GM21717 (cell line): ENCODE data around the gene MRPL40.
A peak's percentile ranks its signal among the peaks of the same experiment; 100 is the strongest.
"Not testable (repeated sequence)": the region's sequence is repeated elsewhere in the genome, so short reads cannot be mapped to it uniquely, and the experiment has no call there.

Experiments
- ATAC-seq: cut with Tn5 transposase; IDR thresholded peaks from one replicate; pipeline ENCODE4 v1.9.1; 2021; ENCODE audit warnings: mild to moderate bottlenecking, moderate library complexity; ENCODE audit not compliant: unreplicated experiment

The MRPL40 gene

DNA sequence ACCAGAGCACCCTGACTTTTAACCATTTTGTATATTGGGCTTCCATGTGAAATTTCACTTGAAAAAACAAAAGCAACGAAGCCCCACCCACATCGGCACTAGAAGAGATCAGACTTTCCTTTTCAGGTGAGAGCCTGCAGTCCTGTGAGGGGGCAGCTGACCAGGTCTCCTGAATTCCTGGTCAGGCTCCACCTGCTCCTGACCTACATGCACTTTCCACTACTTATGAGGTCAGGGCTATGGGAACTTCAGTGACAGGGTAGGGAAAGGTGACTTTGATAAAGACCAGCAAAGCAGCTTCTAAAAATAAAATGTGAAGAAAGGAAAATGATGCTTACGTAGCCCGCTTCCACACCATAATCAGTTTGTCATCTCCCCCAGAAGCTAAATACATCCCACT is 25.5 kb upstream of the MRPL40 start:
- ATAC-seq: no peak

DNA sequence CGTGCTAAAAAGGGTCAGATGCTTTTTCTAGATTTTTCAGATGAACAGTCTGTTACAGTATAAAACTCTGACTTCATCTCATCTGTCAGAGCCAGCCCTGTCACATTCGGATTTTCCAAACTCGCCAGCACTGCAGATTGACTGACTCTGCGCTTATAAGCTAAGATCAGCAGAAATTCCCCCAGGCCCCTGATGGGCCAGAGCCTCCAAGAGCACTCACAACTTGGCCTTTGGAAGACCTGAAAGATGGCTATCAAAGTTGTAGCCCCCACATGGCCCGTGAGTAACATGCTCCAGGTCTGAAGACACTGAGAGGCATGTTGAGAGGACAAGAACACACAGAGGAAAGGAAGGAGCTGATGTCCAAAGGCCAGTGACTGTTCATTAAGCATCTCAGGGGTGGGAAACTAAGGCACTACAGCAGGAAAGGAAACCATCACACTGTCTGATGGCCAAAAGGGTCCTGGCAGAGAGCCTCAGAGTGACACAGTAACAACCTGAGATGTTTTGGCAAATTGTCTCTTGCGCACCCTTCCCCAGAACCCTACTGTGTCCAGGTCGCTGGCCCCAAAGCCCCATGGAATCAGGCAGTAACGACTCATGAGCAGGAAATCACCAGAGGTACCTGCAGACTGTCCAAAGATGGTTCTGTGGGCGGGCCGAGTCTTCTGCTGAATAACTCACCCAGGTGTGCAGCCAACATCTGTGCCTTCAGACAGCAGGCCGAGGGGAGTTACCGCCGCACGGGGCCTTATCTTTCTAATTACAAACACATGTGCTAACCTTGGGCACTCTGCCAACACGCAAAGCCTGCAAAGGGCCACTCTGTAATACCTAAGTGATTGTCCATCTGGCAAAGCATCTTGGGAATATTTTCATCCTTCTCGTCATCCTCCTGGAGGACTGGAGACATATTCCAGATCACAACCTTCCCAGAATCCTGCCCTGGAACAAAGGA is 24.4 kb upstream of the MRPL40 start:
- no peak for ATAC-seq

DNA sequence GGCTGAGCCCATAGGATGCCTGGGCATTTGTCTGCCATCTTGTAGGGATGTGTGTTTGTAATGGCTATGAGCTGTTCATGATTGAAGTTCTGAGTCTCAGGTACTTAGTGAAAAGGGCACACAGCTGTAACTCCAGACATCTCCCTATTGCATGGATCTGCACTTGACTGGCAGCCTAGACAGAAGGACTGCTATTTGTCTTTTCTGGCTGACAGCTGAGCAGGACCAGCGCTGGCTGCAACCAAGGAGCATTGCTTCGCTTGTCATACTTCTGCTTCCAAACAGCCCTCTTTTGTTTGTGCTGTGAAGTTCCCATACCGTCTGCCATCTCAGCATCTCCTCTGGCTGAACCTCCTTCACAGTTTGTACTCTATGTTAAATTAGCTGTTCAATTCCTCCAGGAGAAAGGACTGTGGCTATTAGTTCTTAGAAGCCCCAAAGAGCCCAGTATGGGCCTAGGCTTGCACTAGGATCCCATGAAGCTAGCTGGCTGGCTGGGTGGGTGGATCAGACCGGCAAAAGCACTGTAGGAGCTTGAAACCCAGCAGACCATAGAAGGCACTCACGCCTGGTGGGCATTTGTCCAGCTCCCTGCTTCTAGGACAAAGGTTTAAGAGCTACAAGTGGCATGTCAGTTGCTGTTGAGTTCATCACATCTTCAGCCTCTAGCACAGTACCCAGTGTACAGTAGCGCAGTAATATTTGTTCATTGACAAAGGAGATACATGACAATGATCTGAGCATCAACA is 21.2 kb upstream of the MRPL40 start:
- ATAC-seq: no peak

DNA sequence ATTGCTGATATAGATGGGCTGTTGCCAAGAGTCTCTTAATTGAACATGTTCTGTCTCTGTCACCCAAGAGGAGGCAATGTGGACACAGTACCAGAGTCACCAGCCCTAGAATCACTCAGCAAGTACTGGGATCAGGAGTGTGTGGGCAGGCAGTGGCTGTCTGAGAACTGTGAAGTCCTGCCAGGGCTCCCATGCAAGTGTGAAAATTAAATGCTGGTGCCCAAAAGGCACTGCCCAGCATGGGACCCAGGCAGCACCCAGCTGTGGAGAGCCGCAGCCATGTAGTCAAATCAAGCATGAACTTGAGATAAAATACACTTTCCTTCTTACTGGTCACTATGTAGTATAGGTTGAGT is 20.7 kb upstream of the MRPL40 start:
- ATAC-seq: no peak

DNA sequence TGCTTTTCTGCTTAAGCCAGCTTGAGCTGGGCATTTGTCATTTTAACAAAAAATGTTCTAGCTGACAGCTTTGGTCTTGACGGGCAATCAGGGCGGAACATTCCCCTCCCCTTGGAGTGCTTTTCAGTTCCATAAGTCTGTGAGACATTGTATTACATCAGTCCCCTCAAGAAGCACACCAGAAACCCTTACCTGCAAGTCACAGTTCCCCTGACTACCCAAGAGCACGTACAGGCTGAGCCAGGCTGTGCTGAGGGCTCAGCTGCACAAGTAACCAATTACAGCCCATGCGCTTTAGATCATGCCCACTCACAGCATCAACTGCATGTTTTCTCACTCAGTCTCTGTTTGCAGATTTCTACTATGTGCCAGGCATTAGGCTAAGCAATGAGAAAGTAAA is 19.9 kb upstream of the MRPL40 start:
- ATAC-seq: no peak

DNA sequence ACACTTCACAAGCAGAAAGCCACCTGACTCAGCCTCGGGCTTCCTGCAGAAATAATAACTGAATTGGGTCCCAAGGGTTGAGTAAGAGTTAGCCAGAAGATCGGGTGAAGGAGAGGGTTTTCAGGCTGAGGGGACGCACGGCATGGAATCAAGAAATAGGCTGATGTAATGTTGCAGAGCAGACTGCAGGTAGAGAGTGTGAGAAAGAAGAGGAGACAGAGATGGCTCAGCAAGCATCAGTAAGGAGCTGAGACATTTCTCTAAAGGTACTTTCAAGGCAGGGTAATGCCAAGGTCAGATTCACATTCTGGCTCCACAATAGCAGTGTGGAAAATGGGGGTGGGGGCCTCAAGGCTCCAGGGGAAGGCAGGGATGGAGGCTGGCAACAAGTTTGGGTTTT is 19.4 kb upstream of the MRPL40 start:
- ATAC-seq: no peak

DNA sequence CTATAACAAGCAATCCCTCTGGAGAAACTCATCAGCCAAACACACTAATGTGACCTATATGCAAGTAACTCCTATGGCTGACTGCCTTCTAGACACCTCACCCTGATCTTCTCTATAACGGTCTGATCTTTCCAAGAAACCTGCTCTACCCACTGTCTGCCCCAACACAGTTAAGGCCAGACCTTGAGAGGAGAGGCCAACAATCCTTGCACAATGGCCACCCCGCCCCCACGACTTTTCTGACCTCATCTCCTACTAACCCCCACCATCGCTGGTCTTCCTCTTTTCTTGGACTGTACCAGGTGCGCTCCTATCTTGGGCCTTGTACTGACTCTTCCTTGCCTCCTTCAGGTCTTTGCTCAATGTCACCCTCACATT is 13.3 kb upstream of the MRPL40 start:
- ATAC-seq: no peak

DNA sequence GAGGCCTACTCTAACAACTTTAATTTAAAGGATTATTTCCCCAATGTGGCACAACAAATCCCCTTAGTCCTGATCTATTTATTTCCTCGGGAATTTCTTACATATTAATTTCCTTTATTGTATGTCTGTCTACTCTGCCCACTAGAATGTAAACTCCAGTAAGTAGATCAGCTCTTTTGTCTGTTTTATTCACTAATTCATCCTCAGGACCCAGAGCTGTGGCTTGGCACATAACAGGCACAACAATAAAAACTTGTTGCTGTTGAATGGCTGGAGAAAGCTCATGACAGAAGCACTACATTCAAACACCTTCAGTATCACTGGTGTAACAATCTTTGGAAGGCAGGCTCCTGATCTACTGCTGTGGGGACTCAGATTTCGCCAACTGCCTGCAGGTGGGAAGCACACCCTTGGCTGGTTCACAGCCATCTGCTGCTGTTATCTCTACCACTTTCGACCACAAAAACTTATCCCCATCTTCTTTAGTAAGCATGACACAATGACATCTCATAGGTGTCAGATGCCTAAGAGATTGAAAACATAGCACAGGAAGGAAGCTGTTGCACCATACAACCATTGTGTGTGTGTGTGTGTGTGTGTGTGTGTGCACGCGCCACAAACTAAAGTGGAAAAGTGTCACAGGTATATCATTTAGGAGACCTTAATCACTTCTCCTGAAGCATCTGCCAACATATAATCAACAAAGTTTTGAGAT is 12.7 kb upstream of the MRPL40 start:
- ATAC-seq: peak; percentile 61

DNA sequence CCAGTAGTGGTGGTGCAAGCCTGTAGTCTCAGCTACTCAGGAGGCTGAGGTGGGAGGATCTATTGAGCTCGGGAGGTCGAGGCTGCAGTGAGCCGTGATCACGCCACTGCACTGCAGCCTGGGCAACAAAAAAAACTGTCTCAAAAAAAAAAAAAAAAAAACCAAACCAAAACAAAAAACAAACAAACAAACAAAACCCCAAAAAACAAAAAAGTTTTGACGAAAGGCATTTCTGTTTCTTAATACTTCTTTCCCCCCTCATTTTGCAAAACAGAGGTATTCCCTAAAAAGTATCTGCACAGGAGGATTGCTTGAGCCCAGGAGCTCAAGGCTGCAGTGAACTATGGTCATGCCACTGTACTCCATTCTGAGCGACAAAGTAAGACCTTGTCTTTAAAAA is 12.0 kb upstream of the MRPL40 start:
- no peak for ATAC-seq

DNA sequence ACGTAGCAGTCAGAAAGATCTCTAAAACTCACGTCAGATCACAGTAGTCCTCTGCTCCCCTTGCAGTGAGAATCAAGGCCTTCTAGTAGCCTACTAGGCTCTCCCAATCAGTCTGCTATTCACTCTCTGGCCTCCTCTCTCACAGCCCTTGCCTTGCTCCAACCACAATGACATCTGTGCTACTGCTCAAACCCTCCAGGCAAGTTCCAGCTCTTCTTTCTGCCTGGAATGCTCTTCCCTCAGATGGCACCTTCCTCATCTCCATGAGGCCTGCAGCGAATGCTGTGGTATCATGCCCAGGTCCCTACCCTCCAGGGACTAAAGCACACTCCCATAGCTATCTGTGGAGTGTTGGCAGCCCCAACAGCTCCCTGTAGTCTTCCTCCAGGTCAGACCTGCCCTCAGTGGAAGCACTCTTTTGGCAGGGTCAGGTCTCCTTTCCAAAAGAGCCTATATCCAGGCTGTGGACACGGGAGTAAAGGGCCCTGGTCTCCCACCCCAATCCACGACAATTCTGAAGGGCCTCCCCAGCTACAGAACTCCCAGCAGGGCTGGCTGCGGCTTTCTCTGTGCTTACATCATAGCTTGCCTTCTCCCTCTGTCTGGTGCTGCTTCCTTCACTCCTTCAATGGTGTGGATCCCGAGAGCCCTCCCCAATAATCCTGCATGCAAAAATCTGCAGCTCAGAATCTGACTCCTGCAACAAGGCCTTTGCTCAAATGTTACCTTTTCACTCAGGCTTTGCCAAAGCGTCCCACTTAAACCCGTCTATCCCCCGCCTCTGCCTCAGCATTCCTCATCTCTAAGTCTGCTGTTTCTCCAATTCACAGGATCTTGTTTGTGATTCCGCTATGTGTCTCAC is 9.7 kb upstream of the MRPL40 start:
- no peak for ATAC-seq

DNA sequence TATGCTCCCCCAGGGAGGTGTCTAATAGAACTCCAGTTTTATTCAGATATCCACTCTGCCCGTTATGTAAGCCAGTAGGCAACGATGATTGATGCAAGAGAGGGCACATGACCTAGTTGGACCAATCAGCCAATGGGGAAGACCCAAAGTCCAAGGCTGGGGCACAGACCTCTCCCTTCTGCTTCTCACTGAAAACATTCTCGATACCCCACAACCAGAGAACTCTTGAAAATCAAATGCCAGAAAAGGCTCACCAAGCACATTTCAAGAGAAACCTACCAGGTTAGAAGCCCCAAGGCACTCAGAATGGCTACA is 8.2 kb upstream of the MRPL40 start:
- no peak for ATAC-seq

DNA sequence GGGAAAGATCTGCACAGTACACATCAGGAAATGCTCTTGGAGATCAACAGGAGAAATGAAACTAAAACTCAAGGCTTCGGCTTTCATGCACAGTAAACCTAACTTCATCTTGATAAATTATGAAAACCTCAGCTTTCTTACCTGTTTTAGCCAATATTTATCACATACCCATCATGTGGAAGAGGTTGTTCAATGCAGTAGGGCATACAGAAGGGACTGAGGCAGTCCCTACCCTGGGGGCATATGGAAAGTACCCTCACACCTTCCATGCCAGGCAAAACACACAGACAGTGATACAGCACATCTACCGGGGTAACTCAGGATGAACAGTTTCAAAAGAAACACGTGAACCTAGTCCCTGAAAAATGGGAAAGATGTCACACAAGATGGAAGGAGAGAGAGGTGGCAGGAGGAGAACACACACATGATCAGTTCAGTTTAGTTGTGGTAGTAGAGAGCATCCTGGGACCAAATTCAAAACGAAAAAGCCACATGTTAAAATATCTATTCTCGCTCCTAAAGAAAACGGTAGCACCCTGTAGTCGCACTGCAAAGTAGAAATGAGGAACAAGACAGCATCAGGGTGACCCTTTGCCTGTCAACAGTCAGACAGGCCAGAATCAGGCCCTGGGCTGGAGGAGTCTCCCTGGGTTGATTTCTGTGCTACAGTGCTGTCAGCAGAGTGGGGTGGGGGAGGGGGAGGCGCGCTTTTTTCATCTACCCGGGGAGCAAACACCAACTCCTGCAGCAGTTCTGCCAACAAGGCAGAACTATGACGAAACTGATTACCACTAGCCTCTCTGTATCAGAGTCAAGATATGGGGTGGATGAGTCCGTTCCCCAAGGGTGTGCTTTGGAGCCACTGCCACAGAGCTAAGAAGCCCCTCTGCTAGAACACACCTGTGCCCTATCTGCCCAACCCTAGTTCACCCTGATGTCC is 2.1 kb upstream of the MRPL40 start:
- no peak for ATAC-seq

DNA sequence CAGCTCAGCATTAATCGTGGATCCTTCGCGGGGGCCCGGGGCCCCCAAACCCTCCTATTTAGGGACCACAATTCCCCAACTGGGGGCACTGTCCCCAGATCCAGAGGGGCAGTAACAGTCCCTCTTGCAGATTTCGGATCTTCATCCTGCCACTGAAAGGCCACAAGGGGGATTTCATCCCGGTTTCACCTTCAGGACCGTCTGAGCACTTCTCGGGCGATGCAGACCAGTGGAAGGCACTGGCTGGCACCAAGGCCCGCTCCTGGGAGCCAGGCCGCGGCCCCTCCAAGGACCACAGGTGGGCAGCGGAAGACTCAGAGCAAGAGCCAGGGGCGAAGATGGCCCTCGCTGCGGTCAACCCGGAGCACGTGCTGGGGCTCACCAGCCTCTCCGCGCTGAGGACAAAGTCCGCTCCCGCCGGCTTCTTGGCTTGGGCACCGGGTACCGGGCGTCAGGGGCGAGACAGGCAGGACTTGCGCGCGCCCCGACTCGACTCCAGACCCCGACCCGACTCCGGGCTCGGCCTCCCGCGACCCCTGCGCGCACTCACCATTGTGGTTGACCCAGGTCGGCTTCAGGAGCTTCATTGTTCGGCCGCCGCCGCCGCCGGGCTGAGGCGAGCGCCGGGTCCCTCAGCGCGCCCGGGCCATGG is 1.3 kb upstream of the MRPL40 start:
- no peak for ATAC-seq

DNA sequence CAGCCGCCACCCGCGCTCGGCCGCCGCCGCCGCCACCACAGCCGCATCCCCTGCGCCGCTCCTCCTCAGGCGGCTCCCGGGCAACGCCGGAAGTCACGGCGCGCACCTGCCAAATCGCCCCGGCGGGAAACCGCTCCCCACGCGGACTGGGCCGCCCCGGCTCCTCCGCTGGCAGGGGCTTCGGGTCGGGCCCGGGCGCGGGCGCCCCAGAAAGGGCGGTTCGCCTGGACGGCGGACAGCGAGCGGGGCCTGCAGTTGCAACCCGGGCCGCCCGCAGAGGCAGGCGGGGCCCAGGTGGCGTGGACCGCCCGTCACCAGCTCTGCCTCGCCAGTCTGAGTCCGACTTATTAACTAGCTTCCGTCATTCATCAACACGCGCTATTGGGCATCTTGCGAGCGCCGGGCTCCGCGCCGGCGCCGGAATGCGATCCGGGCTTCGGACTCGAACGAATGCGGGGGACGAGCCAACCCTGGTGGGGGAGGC is 654 bp upstream of the MRPL40 start, which contains the start of gene HIRA:
HIRA (minus strand) TSS at position 85 of the 484 bp plus-strand sequence. CDS start 257 bp downstream, outside the sequence.
- ATAC-seq: peak; percentile 32

DNA sequence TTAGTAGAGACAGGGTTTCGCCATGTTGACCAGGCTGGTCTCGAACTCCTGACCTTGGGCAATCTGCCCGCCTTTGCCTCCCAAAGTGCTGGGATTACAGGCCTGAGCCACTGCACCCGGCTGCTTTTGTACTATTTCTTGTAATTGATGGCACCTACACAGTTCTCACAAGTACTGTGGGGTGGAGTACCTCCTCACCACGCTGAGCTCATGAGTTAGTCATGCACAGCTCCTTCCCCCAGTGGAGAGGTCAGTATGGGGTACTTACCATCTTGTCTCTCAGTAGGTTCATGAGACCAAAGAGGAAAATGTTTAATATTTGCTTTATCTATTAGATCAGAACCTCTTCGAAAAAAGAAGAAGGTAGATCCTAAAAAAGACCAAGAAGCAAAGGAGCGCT is 2.1 kb downstream of the MRPL40 start:
- no peak for ATAC-seq

DNA sequence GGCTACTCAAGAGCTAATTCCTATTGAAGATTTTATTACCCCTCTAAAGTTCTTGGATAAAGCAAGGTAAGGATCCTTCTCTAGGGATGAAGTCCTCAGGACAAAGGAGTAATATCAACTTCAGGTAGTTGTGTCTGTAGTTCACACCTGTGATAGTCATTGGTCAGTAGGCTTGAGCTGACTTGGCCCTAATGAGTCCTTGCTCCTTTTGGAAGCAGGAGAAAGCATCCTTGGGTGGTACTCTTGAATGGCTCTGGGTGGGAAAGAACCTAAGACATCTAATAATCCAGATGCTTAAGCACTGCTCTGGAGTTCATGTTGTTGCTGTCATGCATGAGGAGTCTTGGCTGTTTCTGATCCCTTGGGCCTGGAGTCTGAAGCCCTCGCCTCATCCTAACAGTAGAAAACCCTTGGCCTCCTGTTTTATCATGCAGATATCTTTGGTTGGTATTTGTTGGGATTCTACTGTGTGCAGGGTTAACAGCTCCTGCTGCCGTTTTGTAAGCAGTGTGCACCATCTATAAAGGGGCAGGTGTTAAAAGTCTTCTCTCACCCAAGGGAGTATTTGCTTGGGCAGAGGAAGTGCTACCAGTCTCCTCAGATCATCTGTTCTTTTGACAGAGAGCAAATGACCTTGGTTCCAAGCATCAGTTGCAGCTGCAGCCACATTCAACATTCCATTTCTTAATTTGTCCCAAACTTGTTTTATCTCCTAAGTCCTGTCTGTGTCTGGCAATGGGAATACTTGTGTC is 2.7 kb downstream of the MRPL40 start:
- no peak for ATAC-seq

DNA sequence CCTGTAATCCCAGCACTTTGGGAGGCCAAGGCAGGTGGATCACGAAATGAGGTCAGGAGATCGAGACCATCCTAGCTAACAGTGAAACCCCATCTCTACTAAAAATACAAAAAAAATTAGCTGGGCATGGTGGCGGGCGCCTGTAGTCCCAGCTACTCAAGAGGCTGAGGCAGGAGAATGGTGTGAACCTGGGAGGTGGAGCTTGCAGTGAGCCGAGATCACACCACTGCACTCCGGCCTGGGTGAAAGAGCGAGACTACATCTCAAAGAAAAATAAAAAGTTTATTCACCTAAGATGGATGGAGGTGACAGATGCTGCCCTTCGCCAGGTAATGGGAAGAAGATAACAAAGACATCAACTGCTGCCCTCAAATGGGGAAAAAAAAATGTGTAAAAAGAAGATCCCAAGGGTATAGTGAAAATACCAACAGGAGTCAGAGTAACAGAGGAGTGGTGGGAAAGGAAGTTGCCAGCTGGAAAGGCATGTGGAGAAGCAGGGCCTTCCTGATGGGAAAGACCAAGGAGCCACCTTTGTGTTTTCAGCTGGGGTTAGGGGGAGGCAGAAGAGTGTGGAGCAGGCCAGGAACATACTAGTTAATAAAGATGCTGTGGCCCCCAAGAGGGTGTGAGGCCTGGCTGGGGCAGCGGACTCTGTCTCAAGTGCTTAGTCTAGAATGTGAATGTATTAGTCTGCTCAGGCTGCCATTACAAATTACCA is 4.3 kb downstream of the MRPL40 start:
- ATAC-seq: not testable (repeated sequence)

DNA sequence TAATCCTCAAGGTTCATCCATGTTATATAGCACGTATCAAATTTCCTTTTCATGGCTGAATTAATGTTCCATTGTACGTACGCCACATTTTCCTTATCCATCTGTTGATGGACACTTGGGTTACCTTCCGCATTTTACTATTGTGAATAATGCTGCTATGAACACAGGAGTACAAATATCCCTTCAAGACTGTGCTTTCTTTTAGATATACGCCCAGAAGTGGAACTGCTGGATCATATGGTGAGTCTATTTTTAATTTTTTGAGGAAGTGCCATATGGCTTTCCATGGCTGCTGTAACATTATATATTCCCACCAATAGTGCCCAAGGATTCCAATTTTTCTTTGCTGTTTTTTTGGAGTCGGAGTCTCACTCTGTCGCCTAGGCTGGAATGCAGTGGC is 6.0 kb downstream of the MRPL40 start:
- no peak for ATAC-seq
